Fibroblast of the aortic adventitia (primary cell): ENCODE data around the gene DCHS1. TPM values are rescaled to one million over a fixed set of nuclear protein-coding genes. Genes with fewer than 3 reads are reported as not detected.

Experiments used
- DNase-seq: peaks from one replicate; pipeline ENCODE4 v3.0.0-alpha.2; 2010; ENCODE audit warnings: low read depth
- H3K4me3 ChIP-seq: 2 replicates; pipeline ENCODE4 v1.5.1; 2011; ENCODE audit warnings: low read depth, mild to moderate bottlenecking, control low read depth, low read length, moderate library complexity
- CTCF ChIP-seq: IDR thresholded peaks from 2 replicates; pipeline ENCODE4 v1.5.1; 2011; ENCODE audit warnings: mild to moderate bottlenecking, low read length, control low read depth, inconsistent platforms; ENCODE audit not compliant: insufficient read depth
- total RNA-seq: library from RNA; depleted of rRNA; stranded (reverse); fragments of >200 nt; gene quantifications from 2 replicates; pipeline ENCODE4 v1.2.3, GENCODE V29; 2012; ENCODE audit warnings: low replicate concordance

The DCHS1 gene
- total RNA-seq, 1 donor = 19.0 TPM

GRCh38 chr11:6608726-6609501, 46.7 kb downstream of the DCHS1 start:
- DNase-seq = no peak
- no peak overlapping the region for H3K4me3 ChIP-seq
- TF ChIP-seq CTCF = no peak

GRCh38 chr11:6608011-6608410, 47.6 kb downstream of the DCHS1 start:
- TF ChIP-seq CTCF = no peak
- DNase-seq = no peak

GRCh38 chr11:6607190-6607795, 48.3 kb downstream of the DCHS1 start:
- no peak for TF ChIP-seq CTCF
- H3K4me3 ChIP-seq = peak overlapping the region; percentile 23
- no peak for DNase-seq

More at GRCh38 chr11:6608011-6608410, 47.6 kb downstream of the DCHS1 start:
- H3K4me3 ChIP-seq = no peak overlapping the region

GRCh38 chr11:6606471-6607189, 49.0 kb downstream of the DCHS1 start:
- H3K4me3 ChIP-seq = peak overlapping the region; percentile 48
- DNase-seq = peak; percentile 91
- TF ChIP-seq CTCF = no peak

GRCh38 chr11:6604790-6605189, 50.8 kb downstream of the DCHS1 start:
- no peak for TF ChIP-seq CTCF
- H3K4me3 ChIP-seq = peak overlapping the region; percentile 99
- no peak for DNase-seq

- DNase-seq = peak; percentile 77
- peak; percentile 47 for TF ChIP-seq CTCF
- H3K4me3 ChIP-seq = peak overlapping the region; percentile 99
These were observed 51.5 kb downstream of the DCHS1 start for GRCh38 chr11:6604081-6604626.
